ENCODE results near the gene PWWP2B.

DNA sequence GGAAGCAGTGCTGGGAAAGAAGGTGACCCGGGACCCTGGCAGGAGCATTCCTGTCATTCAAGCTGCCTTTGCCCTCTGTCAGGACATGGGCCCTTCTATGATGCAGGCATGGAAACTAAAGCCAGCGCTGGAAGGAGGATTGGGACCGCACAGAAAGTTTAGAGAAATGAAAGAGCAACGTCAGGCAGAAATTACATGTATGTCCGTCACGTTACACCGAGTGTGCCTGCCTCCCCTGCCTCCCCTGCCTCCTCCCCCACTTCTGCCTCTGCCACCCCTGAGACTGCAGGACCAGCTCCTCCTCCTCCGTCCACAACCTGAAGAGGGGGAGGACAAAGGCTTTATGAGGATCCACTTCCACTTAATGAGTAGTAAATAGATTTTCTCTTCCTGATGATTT lies 13.9 kb upstream of the PWWP2B start:
- TF ChIP-seq EZH2 (IDR thresholded peaks at IDR 0.05; ENCODE audit: insufficient read depth, low read length) (no peak), CTCF (IDR thresholded peaks at IDR 0.05; ENCODE audit: insufficient read depth, low read depth, low read length) (no peak)
